ENCODE measurements around the gene SLC6A3.

The SLC6A3 gene

DNA sequence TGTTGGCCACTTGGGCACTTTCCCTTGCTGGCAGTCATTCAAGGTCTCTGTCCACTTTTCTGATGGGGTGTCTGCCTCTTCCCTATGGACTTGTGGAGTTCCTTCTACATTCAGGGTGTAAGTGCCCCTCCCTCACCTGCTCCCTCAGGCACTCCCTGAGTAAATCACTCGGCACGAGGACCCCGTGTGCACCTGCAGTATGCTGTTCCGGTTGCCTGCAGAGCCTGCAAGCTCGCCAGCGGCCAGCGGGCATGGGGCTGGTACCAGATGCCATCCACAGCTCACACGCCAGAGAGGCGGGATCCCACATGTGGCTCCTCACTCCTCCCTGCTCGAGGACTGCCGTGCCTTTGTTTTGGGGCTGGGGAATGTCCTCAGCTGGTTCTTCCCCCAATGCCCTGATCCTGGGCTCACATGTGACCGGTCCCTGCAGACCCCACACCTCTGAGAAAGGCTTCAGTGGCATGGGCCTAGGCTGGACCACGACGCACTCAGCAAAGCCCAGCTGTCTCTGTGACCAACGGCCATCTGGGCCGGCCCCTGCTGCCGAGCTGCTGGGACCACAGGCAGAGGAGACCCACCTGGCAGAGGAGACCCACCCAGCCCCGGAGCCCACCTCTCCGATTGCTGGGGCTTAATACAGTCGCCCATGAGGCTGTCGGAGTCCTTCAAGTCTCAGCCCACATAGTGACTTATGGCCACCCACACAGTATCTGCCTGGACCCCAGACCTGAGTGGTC, 54.2 kb downstream of the SLC6A3 start:
- DNase-seq (ENCODE audit: low read depth in 2 of 2) = no peak

DNA sequence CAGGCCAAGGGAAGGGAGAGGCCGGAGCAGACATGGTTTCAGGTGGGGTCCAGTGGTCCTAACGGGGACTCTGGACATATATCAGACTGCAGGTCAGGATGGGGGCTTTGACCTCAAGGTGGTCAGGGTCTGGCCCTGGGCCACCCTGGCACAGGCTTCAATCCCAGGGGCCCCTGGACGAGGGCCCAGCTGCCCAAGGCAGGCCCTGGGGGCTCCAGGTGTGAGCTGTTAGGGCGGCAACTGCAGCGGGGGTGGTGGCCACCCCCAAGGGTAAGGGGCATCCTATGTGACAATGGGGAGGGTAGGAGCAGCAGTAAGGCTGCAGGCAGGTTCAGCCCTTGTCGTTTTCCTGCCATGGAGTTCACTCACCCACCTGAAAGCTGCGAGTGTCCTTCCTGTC, 54.9 kb downstream of the SLC6A3 start:
- no peak for DNase-seq (ENCODE audit: low read depth in 2 of 2)

DNA sequence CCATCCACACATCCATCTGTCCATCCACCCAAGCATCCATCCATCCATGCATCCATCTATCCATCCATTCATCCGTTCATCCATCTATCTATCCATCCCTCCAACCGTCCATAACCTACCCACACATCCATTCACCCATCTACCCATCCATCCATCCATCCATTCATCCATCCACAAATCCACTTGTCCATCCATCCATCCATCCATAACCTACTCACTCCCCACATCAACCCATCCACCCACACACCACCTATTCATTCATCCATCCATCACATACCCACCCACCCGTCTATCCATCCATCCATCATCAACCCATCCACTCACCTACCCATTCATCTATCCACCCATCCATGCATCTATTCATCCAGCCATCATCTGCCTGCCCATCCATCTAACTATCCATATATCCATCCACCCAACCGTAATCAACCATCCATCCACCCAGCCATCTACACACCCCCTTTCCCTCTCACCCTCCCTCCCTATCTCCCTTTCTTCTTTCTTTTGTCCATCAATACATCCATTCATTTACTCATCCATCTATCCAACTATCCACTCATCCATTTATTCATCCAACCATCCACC, 56.8 kb downstream of the SLC6A3 start:
- no peak for DNase-seq (ENCODE audit: low read depth in 2 of 2)

DNA sequence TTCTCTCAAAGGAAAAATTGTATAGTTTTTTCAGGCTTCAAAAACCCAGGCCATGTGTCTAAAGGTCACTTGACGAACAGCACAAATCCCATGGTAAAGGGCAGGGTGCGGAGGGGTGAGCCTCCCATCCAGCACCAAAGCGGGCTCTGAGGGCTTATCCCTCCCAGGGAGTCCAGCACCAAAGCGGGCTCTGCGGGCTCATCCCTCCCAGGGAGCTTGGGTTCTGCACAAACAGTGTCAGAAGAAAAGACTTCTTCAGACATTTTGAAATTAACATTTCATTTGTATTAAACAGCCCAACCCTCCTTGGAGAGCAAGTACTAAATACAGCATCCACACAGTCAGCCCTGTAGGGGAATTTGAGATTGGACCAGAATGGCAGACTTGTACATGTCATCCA, 57.4 kb downstream of the SLC6A3 start:
- DNase-seq (ENCODE audit: low read depth in 2 of 2) = no peak

DNA sequence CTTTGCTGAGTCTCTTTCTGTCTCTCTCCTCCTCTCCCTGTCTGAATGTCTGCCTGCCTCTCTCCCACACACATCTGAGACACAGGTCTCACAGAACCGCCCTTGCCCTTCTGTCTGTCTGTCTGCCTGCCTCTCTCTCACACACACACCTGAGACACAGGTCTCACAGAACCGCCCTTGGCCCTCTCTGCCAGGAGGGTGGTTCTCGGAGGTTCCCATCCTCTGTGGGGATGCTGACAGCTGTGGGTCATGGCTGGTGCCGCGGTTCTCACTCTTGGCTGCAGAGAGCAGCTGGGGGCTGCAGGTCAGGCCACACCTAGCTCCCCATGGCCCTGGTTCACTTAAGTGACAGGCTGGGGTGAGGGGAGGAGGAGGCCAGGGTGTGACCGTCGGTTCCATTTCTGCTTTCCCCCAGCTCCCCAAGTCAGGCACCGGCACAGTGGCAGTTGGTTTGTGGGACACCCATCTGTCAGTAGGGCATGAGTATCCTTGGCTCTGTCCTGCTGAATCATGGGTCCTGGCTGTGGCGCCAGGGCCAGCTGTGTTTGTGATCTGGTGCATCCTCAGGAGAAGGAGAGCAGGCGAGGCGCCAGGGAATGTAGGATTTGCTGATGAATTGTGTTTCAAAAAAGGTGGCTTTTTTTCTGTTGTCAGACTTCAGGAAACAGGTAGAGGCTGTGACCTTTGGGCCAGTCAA, 58.0 kb downstream of the SLC6A3 start:
- DNase-seq (ENCODE audit: low read depth in 2 of 2) = no peak

DNA sequence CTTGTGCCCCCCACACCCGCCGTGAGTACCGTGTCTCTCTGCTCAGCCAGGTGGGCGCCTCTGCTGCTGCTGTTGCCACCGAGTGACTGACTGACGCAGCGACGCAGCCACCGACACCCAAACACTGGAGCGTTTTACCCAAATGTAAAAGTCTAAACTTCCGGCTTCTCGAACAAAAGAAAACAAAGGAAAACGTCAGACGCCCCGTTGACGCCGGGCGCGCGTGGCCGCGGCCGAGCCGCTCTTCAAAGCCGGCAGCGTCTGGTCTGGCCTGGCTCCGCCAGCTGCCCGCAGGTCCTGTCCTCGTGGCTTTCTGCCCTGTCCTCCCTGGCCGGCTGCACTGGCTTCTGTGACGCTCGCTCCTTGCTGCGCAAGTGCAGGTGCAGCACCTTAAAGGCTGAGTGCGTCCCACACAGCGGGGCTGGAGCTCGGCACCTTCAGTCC, 58.9 kb downstream of the SLC6A3 start:
- DNase-seq (ENCODE audit: low read depth in 2 of 2) = peak; percentile 25 to 41

DNA sequence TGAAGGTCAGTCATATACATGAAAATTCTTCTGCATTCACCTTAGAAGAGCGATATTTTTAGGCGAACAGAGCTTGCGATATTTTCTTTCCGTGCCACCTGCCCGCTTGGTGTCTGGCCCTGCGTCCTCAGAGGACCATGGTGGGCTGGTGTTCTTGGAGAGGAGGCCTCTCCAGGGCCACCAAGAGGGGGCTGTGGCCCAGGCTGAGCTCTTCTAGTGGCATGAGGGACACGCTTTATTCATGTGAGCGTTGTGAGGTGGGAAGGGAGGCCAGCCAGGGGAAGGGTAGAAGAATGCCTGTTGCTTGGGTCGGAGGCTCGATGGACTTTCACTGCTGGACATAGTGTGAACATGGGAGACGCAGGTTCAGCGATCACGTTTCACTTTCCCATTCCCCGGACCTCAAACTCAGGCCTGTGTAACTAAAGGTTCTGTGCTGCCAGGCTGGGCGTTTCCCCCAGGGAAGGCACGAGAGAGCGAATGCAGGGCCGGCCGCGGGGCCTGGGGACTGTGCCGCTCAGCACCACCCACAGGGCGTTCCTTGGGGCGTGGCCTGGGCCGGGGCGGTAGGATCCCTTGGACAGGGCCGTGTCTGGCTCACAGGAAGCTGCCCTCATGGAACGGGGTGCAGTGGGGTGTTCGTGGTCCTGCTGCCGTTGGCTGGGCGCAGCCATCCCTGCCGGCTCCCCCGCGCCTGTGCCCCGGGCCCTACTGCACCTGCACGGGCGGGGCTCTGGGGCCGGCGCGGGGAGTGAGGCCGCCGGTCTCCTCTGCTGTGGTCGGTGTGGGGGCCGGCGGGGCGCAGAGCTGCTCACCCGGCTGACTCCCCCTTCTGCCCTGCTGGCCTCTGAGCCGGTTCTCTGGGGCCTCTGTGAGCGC, 59.6 kb downstream of the SLC6A3 start:
- DNase-seq (ENCODE audit: low read depth in 2 of 2) = peak; percentile 72 to 74

DNA sequence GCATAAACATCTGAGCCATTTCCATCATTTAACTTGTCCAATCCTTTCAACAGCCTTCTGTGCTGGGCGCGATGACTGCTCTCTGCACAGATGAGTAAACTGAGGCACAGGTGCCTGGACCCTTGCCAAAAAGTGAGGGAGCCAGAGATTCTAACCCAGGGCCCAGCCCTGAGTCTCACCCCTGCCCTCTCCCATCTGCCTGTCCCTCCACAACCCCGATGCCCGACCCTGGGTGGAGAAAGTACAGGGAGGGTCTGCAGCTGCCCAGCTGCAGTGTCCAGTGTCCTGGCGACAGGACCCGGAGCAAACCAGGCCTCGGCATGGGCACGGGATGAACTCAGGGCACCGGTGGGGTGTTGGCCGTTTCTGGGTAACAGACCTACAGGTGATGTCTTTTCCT, 60.7 kb downstream of the SLC6A3 start:
- DNase-seq (ENCODE audit: low read depth in 2 of 2) = no peak

DNA sequence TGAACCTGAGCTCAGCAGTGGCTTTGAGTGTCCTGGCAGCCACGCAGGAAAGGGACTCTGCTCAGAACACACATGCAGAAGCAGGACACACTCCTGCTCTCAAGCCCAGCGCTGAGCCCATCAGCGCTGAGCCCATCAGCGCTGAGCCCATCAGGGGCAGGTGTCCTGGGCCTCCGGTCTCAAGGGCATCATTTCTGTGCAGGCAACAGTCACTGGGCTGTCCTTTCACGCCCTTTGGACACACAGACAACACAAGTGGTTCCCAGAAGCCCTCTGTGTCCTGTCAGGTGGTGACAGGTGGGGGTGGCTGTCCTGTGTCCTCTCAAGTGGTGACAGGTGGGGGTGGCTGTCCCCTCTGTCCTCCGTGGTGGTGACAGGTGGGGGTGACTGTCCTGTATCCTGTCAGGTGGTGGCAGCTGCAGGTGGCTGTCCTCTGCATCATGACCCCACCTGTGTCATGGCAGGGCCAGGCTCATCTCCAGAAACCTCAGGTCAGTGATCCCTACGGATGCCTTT, 61.3 kb downstream of the SLC6A3 start:
- no peak for DNase-seq (ENCODE audit: low read depth in 2 of 2)

DNA sequence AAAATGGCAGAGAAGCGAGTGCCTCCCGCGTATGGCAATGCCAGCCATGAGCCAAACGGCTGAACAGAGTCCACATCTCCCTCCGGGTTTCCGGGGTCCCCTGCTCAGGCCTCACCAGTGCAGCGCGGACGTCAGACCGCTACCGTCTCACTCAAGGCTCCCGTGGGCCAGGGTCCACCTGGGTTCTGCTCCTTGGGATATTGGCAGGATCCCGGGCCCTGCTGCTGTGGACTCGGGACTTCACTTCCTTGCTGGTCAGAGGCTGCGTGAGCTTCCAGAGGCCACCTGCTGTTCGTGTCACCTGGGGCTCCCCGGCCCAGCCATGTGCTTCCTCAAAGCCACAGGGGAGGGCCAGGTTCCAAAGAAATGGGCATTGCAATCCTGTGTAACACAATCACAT, 61.9 kb downstream of the SLC6A3 start:
- DNase-seq (ENCODE audit: low read depth in 2 of 2) = no peak

DNA sequence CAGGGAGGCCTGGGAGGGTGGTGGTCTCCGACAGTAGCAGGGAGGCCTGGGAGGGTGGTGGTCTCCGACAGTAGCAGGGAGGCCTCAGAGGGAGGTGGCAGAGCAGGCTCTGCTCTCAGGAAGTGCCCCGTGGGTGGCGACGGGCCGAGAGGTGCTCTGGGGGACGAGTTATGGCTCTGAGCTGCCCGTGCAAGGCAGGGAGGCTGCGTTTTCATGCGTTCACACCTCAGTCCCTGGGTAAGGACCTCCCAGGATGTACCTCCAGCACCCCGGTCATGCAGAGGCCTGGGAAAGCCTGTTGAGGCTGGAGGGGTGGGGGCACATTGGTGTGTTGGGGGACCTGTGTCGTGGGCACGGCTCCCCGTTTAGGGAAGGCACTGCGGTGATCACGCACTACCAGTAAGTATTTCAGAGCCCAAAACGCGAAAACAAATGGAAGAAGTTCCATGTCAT, 63.0 kb downstream of the SLC6A3 start:
- no peak for DNase-seq (ENCODE audit: low read depth in 2 of 2)

DNA sequence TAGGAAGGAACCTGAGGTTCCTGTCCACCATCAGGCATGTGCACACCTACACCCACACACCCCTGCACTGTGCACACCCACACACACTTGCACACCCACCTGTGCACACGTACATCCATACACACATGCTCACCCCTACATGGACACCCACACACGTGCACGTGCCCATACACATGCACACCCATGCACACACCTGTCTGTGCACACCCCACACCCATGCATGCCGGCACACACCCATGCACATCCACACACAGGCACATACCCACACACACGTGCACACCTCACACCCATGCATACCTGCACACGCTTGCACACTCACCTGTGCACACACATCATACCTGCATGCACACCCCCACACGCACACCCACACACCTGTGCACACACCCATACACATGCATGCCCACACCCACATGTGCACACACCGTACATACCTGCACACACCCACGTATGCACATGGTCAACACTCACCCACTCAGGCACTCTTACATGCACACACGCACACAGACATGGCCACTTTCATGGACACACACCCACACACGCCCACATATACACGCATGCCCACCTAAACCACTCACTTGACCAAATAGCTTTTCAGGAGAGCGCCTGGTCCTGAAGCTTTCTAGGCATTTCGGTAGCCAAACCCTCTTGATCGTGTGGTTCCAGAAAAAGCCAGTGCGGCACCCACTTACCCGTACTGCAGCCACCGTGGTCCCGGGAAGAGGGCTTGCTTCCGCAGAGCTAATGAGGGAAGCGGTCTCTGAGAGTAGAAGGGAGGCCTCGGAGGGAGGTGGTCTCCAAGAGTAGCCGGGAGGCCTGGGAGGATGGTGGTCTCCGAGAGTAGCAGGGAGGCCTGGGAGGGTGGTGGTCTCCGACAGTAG, 63.6 kb downstream of the SLC6A3 start:
- DNase-seq (ENCODE audit: low read depth in 2 of 2) = no peak

DNA sequence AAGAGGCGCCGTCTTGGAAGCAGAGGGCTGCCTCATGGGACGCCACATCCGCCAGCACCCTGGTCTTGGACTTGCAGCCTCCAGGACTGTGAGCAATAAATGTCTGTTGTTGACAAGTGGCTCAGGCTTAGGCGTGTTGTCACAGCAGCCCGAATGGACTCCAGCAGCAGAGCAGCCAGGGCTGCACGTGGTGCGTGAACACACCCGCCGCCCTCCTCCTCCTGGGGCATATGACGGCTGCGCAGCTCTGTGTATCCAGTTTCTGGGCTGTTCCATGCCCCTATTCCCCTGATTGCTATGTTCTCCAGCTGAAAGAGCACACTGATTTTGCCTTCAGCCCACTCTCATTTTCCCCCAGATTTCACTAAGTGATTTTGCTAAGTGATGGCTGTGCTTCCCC, 64.3 kb downstream of the SLC6A3 start:
- no peak for DNase-seq (ENCODE audit: low read depth in 2 of 2)

DNA sequence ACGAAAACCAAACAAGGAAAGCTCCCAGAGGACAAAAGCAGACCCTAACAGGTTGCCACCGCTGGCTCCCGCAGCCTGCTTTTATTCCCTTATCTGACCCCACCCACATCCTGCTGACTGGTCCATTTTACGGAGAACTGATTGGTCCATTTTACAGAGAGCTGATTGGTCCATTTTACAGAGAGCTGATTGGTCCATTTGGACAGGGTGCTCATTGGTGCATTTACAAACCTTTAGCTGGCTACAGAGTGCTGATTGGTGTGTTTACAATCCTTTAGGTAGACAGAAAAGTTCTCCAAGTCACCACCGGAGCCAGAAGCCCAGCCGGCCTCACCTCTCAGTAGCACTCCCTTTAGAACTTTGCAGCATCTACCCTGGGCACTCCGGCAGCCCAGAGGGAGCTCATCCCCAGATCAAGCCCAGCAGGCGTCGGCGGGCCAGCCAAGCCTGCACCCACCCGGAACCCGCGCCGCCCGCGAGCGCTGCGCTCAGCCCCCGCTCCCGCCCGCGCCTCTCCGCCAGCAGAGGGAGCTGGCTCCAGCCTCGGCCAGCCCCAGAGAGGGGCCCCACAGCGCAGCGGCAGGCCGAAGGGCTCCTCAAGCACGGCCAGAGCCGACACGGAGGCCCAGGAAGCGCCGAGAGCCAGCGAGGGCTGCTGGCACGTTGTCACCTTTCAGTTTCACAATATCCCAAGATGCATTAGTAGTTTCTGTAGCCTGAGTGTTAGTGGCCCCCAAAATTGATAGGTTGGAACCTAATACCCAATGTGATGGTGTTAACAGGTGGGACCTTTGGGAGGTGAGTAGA, 65.0 kb downstream of the SLC6A3 start:
- DNase-seq (ENCODE audit: low read depth in 2 of 2) = peak; percentile 35 to 36

DNA sequence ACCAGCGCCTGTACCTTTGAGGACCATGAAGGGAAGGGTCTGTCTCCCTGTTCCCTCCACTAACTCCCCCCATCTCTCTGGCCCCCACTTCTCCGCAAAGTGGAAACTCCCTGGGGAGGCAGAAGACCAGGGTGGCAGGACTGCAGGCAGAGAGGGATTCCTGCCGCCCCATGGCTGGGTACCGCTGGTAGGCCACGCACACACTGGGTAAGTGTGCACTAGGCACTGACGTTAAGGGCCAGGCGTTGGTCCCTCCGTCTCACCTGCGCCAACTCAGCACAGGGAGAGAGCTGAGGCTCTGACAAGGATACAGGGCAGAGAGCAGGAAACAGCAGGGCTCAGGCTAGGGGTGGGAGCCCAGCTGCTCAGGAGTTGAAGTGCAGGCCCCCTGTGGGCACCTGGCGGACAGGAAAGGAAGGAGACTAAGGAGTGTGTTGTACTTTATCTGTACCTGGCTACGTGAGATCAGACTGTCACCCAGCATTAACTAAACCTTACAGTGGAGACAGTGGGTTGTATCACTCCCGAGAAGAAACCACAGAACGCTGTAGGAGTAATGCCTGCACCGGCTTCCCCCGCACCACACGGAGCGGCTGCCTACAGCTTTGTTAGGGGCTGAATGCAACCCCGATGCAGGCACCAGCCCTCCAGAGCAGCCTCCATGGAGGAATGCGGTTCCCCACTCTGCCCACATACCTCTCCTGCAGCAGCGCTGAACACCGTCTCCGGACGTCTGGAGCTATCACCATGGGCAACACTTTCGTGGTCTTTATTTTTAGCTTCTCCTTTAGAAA, 66.2 kb downstream of the SLC6A3 start:
- no peak for DNase-seq (ENCODE audit: low read depth in 2 of 2)

DNA sequence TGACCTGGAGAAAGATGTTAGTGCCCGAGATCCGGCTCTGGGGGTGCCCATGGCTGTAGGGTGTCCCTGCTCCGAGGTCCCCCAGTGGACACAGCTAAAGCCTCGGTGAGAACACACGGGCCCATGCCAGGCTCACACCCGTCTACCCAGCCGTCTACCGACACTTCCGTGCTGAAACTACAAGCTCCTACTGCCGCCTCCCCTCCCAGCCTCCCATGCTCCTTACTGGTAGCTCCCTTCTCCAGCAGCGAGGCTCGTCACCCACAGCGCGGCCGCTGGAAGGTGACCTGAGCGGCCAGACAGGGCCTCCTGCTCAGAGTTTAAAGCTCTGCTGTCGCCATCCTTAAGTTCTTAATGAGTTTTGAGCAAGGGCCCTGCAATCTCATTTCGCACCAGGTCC, 67.1 kb downstream of the SLC6A3 start:
- DNase-seq (ENCODE audit: low read depth in 2 of 2) = no peak

DNA sequence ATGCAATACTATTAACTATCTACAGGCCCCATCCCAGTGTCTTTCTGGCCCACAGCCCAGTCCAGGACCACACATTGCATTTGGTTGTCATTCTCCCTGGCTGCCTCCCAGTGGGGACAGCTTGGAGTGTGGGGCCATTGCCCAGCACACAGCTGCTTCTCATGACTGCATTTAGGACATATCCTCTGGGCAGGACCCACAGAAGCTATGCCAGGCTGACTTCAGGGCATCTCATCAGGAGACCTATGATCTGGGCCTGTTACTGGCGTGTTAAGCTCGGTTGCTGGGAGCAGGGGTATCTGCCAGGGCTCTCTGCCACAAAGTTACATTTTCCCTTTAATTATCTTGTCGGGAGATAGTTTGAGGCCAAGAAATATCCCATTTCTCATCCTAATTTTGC, 68.3 kb downstream of the SLC6A3 start:
- DNase-seq (ENCODE audit: low read depth in 2 of 2) = no peak

DNA sequence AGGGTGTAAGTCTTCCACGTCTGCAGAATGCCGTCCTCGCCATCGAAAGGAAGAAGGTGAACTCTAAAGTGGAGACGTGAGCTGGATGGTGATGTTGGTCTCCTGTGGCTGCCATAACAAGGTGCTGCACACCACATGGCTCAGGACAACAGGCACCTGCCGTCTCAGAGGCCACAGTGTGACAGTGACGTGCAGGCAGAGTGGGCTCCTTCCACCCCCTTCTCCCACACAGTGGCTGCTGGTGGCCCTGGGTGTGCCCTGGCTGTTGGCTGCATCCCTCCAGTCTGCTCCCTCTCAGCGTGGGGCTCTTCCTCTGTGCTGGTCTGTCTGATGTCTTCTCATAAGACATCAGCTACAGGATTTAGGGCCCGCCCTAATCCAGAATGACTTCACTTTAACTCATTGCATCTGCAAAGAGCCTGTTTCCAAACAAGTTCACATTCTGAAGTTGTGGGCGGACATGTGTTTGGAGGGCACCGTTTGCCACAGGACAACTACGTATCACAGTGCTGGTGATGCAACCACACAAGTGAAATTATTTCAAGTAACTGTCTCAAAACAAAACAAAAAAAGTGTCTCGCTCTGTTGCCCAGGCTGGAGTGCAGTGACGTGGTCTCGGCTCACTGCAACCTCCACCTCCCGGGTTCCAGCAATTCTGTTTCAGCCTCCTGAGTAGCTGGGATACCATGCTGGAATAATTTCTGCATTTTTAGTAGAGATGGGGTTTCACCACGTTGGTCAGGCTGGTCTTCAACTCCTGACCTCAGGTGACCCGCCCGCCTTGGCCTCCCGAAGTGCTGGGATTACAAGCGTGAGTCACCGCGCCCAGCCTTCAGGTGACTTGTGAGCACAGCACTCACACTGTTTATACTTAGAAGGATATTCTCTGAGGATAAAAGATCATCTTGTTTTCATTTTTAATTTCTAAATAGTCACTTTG, 69.1 kb downstream of the SLC6A3 start:
- DNase-seq (ENCODE audit: low read depth in 2 of 2) = no peak
